ENCODE data around the gene GBX1.

GBX1 gene

DNA sequence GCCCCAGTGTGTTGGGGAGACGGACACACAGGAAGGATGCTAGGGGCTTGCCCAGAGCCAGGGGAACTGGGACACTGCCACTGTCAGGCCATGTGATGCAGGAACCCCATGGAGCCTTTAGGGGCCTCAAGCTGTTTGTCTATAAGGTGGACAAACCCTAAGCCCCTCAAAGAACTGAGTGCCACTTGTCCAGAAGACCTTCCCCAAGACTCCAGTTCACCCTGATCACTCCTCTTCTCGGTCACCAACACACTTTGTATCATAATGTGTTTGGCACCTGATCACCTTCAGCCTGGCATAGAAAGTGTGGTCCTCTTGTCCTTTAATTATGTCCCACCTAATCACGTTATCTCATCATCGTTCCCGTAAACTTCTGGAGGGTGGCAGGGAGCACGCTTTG, 42.1 kb upstream of the GBX1 start:
- no peak for TF ChIP-seq CTCF (conservative IDR thresholded peaks at IDR 0.05; ENCODE audit: low read depth, low read length)
- no peak for DNase-seq (ENCODE audit: low read depth)
- H3K4me3 ChIP-seq (ENCODE audit: low read depth, low read length), result no peak overlapping the region

DNA sequence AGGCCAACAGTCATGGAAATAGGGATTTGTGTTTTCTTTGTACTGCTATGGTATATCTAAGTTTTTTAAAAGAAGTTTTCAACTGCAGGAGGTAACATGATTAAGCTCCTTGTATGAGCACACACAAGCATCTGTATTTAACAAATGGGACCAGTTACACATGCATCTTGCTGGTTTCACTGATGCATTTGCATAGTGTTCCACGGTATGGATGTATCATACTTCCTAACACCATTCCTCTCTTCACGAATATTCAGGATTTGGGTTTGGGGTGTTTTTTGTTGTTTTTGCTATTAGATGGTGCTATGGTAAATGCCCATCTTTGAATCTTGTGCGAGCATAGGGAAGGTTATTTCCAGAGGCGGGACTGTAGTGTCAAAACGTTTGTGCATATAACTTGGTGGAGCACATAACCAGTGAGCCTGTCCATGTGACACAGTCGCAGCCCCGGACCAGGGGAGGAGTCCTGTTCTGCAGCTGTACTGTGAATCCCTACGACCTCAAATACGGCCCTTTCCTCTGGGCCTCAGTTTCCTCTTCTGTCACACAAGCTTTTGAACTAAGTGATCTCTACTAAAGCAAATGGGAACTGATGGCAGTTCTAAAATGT, 40.9 kb upstream of the GBX1 start:
- DNase-seq (ENCODE audit: low read depth), result no peak
- TF ChIP-seq CTCF (conservative IDR thresholded peaks at IDR 0.05; ENCODE audit: low read depth, low read length), result no peak

DNA sequence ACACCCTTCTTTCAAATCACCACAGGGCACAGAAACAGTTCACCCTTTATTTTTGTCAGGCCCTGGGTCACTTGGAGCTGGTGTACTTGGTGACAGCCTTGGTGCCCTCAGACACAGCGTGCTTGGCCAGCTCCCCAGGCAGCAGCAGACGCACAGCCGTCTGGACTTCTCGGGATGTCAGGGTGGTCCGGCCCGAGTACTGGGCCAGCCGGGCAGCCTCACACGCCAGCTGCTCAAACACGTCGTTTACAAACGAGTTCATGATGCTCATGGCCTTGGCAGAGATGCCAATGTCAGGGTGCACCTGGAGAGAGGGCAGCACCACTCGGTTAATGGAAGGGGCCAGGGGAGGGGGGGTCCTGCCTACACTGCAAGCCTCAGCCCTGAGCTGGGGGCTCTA, 40.3 kb upstream of the GBX1 start:
- DNase-seq (ENCODE audit: low read depth), result no peak
- no peak for TF ChIP-seq CTCF (conservative IDR thresholded peaks at IDR 0.05; ENCODE audit: low read depth, low read length)
- no peak overlapping the region for H3K4me3 ChIP-seq (ENCODE audit: low read depth, low read length)

More for the DNA sequence above, 40.9 kb upstream of the GBX1 start:
- H3K4me3 ChIP-seq (ENCODE audit: low read depth, low read length), result no peak overlapping the region

GRCh38 chr7:151207315-151207714, 39.8 kb upstream of the GBX1 start:
- DNase-seq (ENCODE audit: low read depth), result no peak
- no peak for TF ChIP-seq CTCF (conservative IDR thresholded peaks at IDR 0.05; ENCODE audit: low read depth, low read length)
- H3K4me3 ChIP-seq (ENCODE audit: low read depth, low read length), result no peak overlapping the region

GRCh38 chr7:151206914-151207313, 39.4 kb upstream of the GBX1 start:
- no peak for DNase-seq (ENCODE audit: low read depth)
- TF ChIP-seq CTCF (conservative IDR thresholded peaks at IDR 0.05; ENCODE audit: low read depth, low read length), result no peak
- no peak overlapping the region for H3K4me3 ChIP-seq (ENCODE audit: low read depth, low read length)

DNA sequence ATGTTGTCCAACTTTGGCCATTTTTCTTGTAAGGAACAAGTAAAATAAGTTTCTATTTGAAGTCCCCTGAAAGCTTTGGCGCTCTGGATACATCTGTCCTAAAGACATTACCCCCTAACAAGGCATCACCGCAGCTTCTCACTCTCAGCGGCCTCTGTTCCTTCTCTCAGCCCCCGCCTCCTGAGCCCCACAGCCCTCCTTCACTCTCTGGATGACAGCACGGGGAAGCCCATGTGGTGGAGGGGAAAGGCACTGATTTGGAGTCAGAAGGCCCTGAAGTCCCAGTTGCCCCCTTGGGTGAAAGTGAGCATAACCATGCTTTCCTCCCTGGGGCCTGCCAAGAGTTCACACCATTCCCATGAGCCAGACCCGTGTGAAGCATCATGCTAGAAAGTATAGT, 38.2 kb upstream of the GBX1 start:
- no peak for TF ChIP-seq CTCF (conservative IDR thresholded peaks at IDR 0.05; ENCODE audit: low read depth, low read length)
- no peak for DNase-seq (ENCODE audit: low read depth)
- H3K4me3 ChIP-seq (ENCODE audit: low read depth, low read length), result no peak overlapping the region

DNA sequence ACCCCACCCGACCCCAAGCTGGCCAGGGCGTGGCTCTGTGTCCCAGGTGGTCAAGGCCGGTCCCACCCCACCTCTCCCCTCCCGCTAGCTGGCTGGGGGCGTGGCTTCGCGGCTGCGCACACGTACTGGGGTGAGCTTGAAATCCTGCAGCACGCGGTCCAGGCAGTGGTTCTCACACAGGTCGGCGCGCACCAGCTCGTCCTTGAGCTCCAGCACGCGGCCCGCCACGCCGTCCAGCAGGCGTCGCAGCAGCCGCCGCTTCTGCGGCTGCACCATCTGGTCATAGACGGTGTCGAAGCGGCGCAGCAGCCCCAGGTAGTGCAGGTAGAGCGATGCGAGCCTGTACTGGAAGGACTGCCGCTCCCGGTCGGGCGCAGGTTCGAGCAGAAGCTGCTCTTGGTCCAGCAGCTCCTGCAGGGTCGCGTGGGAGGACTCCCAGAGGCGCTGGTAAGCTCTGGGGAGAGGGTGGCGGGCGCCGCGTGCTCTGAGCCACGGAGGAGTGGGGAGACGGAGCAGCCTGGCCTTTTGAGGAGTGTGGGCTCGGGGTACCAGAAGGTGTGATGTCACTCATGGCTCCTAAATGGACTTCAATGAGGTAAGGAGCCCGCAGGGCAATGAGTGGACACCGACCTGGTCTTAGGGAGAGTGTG, 37.0 kb upstream of the GBX1 start:
- DNase-seq (ENCODE audit: low read depth), result no peak
- TF ChIP-seq CTCF (conservative IDR thresholded peaks at IDR 0.05; ENCODE audit: low read depth, low read length), result no peak
- H3K4me3 ChIP-seq (ENCODE audit: low read depth, low read length), result no peak overlapping the region

Data from choroid plexus epithelial cell (primary cell).